GM18520 (cell line): Measurements from ENCODE around the gene MPPED1.

Experiments
- ATAC-seq: cut with Tn5 transposase; IDR thresholded peaks from one replicate; pipeline ENCODE4 v1.9.1; 2021; ENCODE audit not compliant: unreplicated experiment

Gene MPPED1

DNA sequence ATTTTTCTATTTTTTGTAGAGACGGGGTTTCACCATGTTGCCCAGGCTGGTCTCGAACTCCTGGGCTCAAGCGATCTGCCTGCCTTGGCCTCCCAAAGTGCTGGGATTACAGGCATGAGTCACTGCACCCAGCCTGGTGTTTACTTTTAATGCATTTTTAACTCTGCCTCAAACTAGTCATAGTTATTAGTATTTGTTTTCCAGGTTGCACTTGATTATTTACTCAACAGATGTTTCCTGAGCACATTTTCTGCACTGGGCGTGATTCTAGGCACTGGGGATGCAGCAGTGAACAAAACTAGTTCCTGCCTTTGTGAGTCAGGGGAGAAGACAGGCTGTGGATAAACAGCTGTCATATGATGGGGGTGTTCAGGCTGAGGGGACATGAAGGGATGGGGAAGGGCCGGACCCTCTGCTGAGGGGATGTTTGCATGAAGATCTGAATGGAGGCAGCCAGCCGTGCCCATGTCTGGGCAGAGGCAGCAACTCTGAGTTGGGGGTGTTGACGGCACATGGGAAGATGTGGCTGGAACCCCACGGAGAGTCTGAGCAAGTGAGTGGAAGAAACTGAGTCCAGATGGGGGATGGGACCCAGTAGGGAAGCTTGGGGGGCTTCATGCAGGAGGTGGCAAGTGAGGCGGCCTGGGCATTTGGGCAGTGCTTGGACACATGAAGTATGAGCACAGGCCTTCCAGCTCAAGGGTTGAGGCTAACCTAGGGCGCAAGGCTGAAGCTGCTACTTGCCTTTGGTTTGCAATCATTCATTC is 34.4 kb downstream of the MPPED1 start:
- no peak for ATAC-seq

DNA sequence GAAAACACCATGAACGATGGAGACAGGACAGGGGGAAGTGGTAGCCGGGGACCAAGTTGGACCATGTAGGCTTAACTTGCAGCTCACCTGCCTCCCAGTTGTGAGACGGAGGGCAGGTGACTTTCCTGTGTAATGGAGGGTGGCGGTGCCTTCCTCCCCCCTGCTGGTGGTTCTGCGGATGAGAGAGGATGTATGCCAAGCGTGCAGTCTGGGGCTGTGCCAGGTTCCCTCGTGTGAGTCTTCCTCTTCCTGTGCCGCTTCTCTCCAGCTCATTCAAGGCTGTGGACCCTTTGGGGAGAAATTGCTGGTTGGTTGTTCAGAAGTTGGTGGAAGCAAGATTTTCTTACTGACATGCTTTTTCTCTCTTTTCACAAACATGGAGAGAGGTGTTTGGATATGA is 35.1 kb downstream of the MPPED1 start:
- ATAC-seq = no peak

DNA sequence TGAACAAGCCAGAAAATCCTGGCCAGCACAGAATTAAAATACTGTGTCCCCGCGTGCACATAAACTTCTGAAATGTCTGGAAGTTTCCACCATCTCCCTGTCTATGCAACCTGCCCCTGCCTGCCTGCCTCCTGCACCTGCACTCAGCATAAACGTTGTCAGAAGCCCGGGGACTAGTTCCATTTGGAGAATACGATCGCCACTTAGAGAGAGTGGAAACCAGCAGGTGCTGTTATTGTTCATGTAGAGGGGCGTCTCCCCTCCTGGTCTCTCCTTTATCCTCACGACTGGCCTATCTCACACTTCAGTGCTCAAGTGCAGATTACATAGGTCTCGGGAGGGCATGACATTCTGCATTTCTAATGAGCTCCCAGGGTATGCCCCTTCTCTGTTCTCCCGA is 35.6 kb downstream of the MPPED1 start:
- no peak for ATAC-seq

DNA sequence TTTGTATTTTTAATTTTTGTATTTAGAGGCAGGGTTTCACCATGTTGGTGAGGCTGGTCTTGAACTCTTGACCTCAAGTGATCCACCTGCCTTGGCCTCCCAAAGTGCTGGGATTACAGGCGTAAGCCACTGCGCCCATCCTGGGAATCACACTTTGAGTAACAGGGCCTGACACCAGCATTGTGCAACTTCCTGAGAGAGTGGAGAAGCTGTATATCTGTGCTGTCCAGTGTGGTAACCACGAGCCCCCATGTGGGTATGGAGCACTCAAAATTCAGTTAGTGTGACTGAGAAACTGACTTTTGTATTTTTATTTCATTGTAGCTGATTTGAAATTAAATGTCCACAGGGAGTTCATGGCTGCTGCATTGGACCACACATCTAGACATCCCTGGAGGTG is 36.2 kb downstream of the MPPED1 start:
- ATAC-seq = no peak

DNA sequence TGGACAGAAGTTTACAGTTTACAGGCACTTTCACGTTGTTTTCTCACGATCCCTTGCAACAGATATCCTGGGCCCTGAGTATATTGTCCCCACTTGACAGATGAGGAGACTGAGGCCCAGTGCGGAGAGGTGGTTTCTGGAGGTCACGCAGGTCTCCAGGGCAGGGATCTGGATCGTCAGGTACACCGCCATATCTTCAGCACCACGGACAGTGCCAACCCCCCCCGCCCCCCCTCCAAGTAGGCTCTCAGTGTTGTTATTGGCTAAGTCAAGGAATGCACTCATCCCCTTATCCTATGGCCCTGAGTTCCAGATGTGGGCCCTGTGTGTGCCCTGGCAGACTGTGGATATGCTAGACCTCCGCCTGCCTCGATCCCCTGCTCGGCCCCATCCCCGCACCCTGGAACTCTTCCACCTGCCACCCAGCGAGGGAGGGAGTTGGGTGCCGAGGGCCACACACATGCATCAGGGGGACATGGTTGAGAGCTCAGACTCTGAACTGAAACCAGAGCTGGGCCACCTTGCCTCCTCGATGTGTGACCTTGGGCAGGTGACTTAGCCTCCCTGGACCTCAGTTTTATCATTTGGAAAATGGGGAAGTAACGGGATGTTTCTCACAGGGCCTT is 37.5 kb downstream of the MPPED1 start:
- no peak for ATAC-seq

DNA sequence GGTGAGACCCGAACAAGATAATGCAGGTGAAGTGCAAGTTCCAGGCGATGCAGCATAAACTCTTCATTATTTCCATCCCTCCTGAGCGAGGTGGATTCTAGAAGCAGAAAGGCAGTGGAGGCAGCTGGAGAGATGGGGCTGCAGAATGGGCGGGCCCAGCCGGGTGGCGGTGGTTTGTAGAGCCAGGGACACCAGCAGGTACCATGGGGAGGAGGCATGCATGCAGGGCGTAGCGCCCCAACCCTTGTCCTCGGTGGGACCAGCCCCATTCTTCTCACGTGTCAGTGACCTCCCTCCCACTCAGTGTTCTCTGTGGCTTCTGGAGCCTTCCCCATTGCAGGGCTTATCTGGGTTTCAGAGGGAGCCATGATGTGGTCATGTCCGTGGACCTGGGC is 38.0 kb downstream of the MPPED1 start:
- no peak for ATAC-seq

DNA sequence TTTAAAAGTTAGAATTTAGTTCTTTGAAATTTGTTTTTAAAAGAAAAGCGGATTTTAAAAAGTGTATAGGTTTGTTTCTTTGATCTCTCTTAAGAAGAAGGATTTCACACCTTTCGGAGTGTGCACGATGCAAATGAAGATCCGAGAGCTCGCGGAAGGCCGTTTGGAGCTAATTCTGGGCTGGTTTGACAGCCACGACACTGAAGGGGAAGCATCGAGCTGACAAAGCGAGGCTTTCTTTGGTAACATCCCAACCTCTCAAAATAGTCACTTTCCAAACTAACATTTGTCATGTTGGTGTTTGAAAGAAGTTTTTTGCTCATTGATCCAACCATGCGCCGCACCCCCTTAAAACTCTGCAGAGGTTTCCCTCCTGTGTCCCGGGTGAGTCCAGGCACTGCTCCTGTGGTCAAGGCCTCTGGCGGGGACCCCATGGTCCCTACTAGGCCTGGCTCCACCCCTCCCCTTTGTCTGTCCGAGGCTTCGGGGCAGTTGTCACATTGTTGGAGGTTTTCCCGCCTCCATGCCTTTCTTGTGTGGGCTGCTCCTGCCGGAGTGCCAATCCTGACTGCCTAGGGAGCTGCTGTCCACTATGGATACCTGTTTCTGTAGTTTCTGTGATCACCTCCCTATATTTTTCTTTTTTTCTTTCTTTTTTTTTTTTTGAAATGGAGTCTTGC is 39.7 kb downstream of the MPPED1 start:
- no peak for ATAC-seq

DNA sequence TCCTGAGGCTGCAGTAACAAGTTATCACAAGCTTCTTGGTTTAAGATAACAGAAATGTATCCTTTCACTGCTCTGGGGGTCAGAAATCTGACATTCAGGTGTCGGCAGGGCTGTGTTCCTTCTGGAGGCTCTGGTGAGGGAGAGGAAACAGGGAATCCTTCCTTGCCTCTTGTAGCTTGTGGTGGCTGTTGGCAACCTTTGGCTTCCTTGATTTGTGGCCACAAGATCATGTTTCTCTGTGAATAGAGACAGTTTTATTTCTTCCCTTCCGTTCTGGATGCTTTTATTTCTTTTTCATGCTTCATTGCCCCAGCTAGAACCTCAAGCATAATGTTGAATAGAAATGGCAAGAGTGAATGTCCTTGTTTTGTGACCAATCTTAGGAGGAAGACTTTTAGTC is 44.0 kb downstream of the MPPED1 start:
- no peak for ATAC-seq

DNA sequence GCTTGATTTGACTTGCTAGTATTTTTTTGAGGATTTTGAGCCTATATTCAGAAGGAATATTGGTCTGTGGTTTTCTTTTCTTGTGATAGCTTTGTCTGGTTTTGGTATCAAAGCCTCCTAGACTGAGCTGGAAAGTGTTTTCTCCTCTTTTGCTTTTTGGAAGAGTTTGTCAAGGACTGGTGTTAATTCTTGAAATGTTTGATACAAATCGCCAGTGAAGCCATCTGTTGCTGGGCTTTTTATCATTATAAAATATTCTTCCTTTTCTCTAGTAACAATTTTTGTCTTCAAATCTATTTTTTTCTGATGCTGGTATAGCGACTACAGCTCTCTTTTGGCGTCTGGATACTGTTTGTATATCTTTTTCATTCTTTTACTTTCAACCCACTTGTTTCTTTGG is 45.2 kb downstream of the MPPED1 start:
- no peak for ATAC-seq

DNA sequence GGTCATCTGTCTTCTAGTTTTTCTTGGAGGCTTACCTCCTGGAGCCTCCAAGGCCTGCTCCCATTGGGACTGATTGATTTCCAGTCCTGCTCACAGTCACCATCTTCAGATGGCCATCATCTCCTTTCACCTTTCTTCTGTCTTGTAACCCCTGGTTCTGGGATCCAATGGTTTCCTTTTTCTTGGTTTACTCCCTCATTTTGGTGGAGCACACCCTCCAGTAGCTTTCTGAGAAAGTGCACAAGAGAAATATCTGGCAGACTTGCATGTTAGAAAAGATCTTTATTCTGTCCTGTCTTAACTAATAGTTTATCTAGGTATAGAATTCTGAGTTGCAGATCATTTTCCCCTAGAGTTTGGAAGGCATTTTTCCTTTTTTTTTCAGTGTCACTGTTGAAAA is 50.9 kb downstream of the MPPED1 start:
- no peak for ATAC-seq

DNA sequence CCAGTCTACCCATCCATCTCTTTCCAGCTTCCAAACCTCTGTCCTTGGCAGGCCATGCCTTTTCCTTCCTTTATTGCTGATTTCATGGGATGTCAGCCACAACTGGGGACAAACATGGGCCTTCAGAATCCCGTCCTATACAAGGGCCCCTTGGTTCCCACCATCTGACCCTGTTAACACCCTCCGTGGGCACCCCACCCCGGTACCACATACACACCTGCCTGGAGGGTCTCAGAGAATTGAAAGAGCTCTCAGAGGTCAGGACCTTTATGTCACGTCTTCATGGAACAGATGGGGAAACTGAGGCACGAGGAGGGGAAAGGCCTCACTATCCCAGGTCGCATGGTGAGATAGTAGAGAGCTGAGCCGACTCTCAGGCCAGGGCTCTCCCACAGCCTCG is 53.0 kb downstream of the MPPED1 start:
- no peak for ATAC-seq

DNA sequence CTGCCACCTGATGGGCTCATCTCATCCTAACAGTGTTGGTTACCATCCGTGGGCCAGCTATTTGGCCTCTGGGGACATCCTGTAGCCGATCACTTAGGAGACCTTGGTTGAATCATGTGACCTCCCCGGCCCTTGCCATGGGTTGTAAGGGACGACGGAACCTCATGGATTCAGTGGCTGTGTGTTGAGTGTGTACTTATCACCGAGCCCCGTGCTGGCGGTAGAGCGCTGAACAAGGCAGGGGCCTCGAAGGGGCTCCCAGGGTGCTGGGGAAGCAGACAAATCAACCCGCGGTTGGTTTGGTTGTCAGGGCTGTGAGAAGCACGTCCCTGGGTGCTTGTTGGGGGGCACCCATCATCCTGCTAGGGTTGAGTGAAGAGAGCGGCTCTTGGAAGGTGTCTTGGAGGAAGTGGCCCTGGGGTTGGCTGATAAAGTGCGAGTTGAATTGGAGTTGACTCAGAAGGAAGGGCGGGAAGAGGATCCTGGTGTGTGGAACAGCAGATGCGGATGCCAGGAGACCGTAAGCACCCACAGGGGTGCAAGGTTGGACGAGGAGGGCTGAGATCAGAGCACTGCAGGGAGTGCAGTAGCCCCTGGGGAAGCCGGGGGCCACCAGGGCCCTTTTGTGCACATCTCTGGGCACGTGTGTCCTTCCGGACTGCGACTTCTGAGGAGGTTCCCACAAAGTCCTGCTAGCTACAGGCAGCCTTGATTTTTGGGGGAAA is 53.6 kb downstream of the MPPED1 start:
- ATAC-seq = no peak

DNA sequence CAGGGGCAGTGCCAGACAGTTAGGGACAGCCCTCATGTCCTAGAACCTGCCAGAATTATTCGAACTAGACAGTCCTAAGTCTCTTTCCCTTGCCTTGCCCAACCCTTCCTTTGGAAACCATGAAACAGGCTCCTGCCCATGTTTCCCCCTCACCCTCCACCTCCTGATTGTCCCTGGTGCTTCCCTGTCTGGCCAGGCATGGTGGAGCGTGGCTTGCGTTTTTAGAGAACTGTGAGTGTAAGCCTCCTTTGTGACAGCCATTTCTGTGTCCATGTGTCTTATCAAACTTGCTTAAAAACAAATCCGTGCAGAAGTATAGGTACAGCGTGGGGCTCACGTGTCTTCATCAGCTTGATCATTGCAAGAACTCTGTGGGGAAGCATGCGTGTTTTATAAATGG is 54.9 kb downstream of the MPPED1 start:
- no peak for ATAC-seq

DNA sequence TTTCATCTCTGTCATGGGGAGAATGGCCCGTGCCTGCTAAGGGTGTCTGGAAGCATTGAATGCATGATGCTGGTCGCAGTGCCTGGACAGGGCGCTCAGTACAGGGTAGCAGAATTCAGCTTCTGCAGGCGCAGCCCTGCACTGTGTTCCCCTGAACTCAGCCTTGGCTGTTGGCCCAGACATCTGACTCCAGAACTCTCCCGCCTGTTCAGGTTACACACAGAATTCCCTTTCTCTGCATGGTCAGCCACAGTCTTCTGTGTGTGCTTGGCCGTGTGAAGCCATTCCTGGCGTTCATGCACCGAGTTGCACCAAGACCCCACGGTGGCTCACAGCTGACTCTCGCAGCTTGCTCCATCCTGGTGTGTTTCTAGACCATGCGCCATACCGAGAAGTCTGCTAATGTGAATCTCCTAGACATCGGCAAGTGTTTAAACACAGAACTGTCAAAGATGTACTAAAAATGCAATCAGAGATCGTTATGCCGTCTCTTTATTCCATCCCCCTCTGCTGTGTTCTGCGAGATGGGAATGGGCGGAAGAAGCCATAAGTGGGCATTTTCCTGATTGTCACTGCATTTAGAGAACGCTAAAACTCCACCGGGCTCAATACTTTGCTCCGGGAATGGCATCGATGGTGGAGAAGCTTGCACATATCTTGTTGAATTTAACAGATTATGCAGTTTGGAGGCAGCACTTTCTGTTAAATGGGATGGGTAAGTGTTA is 55.6 kb downstream of the MPPED1 start:
- ATAC-seq = no peak

DNA sequence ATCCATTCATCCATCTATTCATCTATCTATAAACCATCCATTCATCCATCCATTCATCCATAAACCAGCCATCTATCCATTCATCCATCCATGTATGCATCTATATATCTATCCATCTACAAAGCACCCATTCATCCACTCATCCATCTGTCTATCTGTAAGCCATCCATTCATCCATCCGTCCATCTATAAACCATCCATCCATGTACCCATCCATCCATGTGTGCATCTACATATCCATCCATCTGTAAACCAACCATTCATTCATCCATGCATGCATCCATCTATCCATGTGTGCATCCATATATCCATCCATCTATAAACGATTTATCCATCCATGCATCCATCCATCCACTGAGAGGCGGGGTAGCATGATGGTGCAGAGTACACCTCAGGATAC is 58.4 kb downstream of the MPPED1 start:
- no peak for ATAC-seq

DNA sequence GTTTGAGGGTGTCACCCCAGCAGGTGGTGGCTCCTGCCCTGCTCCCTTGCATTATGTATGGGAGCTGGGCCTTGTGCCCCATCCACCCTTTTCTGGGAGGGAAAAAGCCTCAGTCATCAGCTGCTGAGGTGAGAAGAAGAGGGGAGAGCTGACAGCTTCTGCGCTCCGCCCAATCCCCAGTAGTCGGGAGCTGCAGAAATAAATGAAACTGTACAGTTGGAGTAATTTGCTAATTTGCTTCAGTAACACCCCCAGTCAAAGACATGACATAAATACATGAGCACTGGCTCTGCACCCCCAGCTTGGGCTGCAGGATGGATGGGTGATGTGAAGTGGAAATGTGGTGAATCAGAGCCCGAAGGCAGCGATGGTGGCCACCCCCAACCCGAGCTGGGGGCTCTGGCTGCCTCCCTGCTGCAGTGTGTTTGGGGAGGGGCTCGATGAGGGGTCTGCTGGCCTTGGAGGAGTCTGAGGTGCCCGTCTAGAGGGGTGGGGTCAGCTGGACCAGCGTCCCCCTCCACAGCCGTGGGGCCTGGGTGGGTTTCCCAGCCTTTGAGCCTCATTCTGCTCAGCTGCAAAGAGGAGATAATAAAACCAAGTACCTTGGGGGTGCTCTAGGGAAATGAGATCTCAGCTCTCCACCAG is 59.2 kb downstream of the MPPED1 start:
- ATAC-seq = no peak

DNA sequence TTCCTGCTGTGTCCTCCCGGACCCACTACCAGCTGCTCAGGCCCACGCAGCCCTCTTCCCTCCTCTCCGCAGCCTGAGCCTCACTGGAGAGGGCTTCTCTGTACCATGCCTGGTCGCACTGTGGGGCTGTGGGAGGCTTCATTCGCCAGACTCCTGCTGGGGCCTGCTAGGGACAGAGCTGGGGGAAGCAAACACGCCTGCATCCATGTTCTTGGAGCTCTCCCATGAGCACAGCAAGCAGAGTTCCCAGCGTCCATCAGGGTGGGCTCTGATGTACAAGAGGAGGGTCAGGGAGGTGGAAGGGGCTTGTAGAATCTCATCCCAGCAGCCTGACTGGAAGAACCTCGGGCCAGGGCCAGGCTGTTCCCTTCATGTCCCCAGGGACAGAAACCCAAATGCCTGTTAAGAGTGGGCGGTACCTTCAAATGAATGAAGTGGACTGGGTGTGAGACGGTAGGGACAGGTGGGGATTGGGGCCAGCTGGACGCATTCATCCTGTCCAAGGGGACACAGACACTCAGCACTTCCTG is 59.9 kb downstream of the MPPED1 start:
- ATAC-seq = no peak

DNA sequence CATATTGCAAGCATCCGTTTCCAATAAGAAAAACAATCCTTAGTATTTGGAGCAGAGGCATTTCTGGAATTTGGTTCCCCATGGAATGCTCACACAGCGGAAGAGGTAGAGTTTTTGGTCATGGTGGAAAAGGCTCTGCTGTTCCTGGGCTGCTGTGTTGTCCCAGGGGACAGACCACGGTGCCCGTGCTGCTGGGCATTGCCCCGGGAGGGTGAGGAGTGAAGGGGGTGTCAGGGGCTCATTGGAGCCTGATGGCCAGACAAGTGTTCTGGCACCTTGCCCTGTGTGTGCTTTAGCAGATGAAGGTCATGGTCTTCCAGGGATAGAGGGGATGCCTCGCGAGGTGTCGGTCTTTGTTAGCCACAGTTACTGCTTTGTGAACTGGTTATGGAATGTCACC is 61.2 kb downstream of the MPPED1 start:
- no peak for ATAC-seq

DNA sequence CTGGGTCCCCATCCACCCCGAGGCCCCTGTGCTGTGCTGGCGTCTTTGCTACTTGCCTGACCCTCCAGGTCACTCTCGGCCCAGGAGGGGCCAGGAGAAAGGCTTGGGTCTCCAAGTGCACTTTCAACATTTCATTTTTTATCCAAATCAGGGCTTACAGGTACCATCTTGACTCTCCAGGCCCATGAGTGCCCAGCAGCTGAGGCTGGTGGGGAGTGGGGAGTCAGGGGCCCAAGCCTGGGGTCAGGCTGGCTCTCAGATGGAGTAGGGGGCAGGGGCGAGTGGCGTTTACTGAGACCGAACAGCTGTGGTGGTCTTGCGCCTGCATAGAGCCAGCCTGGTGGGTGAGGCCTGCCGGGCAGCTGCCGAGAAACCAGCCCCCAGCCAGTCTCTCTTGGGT is 61.6 kb downstream of the MPPED1 start:
- no peak for ATAC-seq
